Measurements from ENCODE around the gene MYO18A.

The MYO18A gene

GRCh38 chr17:29054835-29055234 is 125.4 kb downstream of the MYO18A start:
- no peak for DNase-seq (ENCODE audit: low read depth)

GRCh38 chr17:29051731-29052130 is 128.5 kb downstream of the MYO18A start:
- no peak for DNase-seq (ENCODE audit: low read depth)

GRCh38 chr17:29051194-29051593 is 129.0 kb downstream of the MYO18A start:
- no peak for DNase-seq (ENCODE audit: low read depth)

- no peak for DNase-seq (ENCODE audit: low read depth)
These were observed 130.0 kb downstream of the MYO18A start for GRCh38 chr17:29050176-29050575.

- no peak for DNase-seq (ENCODE audit: low read depth)
These were observed 130.6 kb downstream of the MYO18A start for GRCh38 chr17:29049541-29050145.

GRCh38 chr17:29048440-29049368 is 131.5 kb downstream of the MYO18A start:
- no peak for DNase-seq (ENCODE audit: low read depth)

GRCh38 chr17:29046473-29046839 is 133.7 kb downstream of the MYO18A start:
- DNase-seq (ENCODE audit: low read depth): no peak

GRCh38 chr17:29045734-29046472 is 134.3 kb downstream of the MYO18A start:
- DNase-seq (ENCODE audit: low read depth): no peak

GRCh38 chr17:29045026-29045425 is 135.2 kb downstream of the MYO18A start:
- DNase-seq (ENCODE audit: low read depth): no peak

GRCh38 chr17:29043539-29044145 is 136.6 kb downstream of the MYO18A start:
- no peak for DNase-seq (ENCODE audit: low read depth)

- DNase-seq (ENCODE audit: low read depth): no peak
These were observed 137.3 kb downstream of the MYO18A start, which contains the start of gene PIPOX for GRCh38 chr17:29042679-29043538. PIPOX (plus strand) TSS chr17:29043141; CDS start chr17:29043226, 85 bp downstream.

GRCh38 chr17:29042026-29042678 is 138.0 kb downstream of the MYO18A start:
- no peak for DNase-seq (ENCODE audit: low read depth)

- no peak for DNase-seq (ENCODE audit: low read depth)
These were observed 138.6 kb downstream of the MYO18A start for GRCh38 chr17:29041571-29041970.

GRCh38 chr17:29041091-29041490 is 139.1 kb downstream of the MYO18A start:
- no peak for DNase-seq (ENCODE audit: low read depth)

GRCh38 chr17:29039764-29040598 is 140.2 kb downstream of the MYO18A start:
- DNase-seq (ENCODE audit: low read depth): no peak

- DNase-seq (ENCODE audit: low read depth): no peak
These were observed 142.0 kb downstream of the MYO18A start for GRCh38 chr17:29038085-29038795.

GRCh38 chr17:29037739-29038084 is 142.5 kb downstream of the MYO18A start:
- no peak for DNase-seq (ENCODE audit: low read depth)

- DNase-seq (ENCODE audit: low read depth): no peak
These were observed 143.6 kb downstream of the MYO18A start for GRCh38 chr17:29036584-29036983.

GRCh38 chr17:29034510-29034909 is 145.7 kb downstream of the MYO18A start:
- DNase-seq (ENCODE audit: low read depth): no peak

Measured in activated T-helper 1 cell treated with Interleukin-2 at 50 U/mL for 16 hours (primary cell).